ENCODE measurements around the gene SOSTDC1.
"Not testable (repeated sequence)": the region's sequence is repeated elsewhere in the genome, so short reads cannot be mapped to it uniquely, and the experiment has no call there.

The SOSTDC1 gene

GRCh38 chr7:16465469-16466361, at the start of gene SOSTDC1:
SOSTDC1 (minus strand) TSS chr7:16465738; CDS start chr7:16465668, 70 bp downstream.
- DNase-seq: no peak
- TF ChIP-seq GATA1 (IDR thresholded peaks at IDR 0.05; ENCODE audit: low read depth, low read length): no peak
- no peak for TF ChIP-seq POLR2A (IDR thresholded peaks at IDR 0.05; ENCODE audit: low read length)

- no peak for DNase-seq
- TF ChIP-seq GATA1 (IDR thresholded peaks at IDR 0.05; ENCODE audit: low read depth, low read length) (no peak), POLR2A (IDR thresholded peaks at IDR 0.05; ENCODE audit: low read length) (no peak)
Measured at GRCh38 chr7:16514729-16515128, 49.2 kb upstream of the SOSTDC1 start.

- DNase-seq: no peak
- no peak for TF ChIP-seq POLR2A (IDR thresholded peaks at IDR 0.05; ENCODE audit: low read length)
- no peak for TF ChIP-seq GATA1 (IDR thresholded peaks at IDR 0.05; ENCODE audit: low read depth, low read length)
Measured at GRCh38 chr7:16514271-16514670, 48.7 kb upstream of the SOSTDC1 start.

- TF ChIP-seq GATA1 (IDR thresholded peaks at IDR 0.05; ENCODE audit: low read depth, low read length) (no peak), POLR2A (IDR thresholded peaks at IDR 0.05; ENCODE audit: low read length) (no peak)
- no peak for DNase-seq
Measured at GRCh38 chr7:16512097-16512496, 46.6 kb upstream of the SOSTDC1 start.

- TF ChIP-seq POLR2A (IDR thresholded peaks at IDR 0.05; ENCODE audit: low read length) (no peak), GATA1 (IDR thresholded peaks at IDR 0.05; ENCODE audit: low read depth, low read length) (no peak)
- no peak for DNase-seq
Measured at GRCh38 chr7:16511314-16511713, 45.8 kb upstream of the SOSTDC1 start.

- TF ChIP-seq POLR2A (IDR thresholded peaks at IDR 0.05; ENCODE audit: low read length) (no peak), GATA1 (IDR thresholded peaks at IDR 0.05; ENCODE audit: low read depth, low read length) (no peak)
Measured at GRCh38 chr7:16509829-16510228, 44.3 kb upstream of the SOSTDC1 start.

GRCh38 chr7:16506422-16506821, 40.9 kb upstream of the SOSTDC1 start:
- not testable (repeated sequence) for DNase-seq

More at GRCh38 chr7:16509829-16510228, 44.3 kb upstream of the SOSTDC1 start:
- DNase-seq: no peak

GRCh38 chr7:16504019-16504418, 38.5 kb upstream of the SOSTDC1 start:
- TF ChIP-seq GATA1 (IDR thresholded peaks at IDR 0.05; ENCODE audit: low read depth, low read length): no peak
- no peak for TF ChIP-seq POLR2A (IDR thresholded peaks at IDR 0.05; ENCODE audit: low read length)
- no peak for DNase-seq

GRCh38 chr7:16502303-16502702, 36.8 kb upstream of the SOSTDC1 start:
- no peak for DNase-seq
- no peak for TF ChIP-seq GATA1 (IDR thresholded peaks at IDR 0.05; ENCODE audit: low read depth, low read length)
- no peak for TF ChIP-seq POLR2A (IDR thresholded peaks at IDR 0.05; ENCODE audit: low read length)

- no peak for DNase-seq
- TF ChIP-seq POLR2A (IDR thresholded peaks at IDR 0.05; ENCODE audit: low read length) (no peak), GATA1 (IDR thresholded peaks at IDR 0.05; ENCODE audit: low read depth, low read length) (no peak)
Measured at GRCh38 chr7:16498122-16498521, 32.6 kb upstream of the SOSTDC1 start.

GRCh38 chr7:16494955-16495719, 29.6 kb upstream of the SOSTDC1 start:
- TF ChIP-seq GATA1 (IDR thresholded peaks at IDR 0.05; ENCODE audit: low read depth, low read length) (no peak), POLR2A (IDR thresholded peaks at IDR 0.05; ENCODE audit: low read length) (no peak)
- DNase-seq: no peak

GRCh38 chr7:16494551-16494950, 29.0 kb upstream of the SOSTDC1 start:
- no peak for DNase-seq
- no peak for TF ChIP-seq POLR2A (IDR thresholded peaks at IDR 0.05; ENCODE audit: low read length)
- TF ChIP-seq GATA1 (IDR thresholded peaks at IDR 0.05; ENCODE audit: low read depth, low read length): no peak

- DNase-seq: no peak
- no peak for TF ChIP-seq POLR2A (IDR thresholded peaks at IDR 0.05; ENCODE audit: low read length)
- no peak for TF ChIP-seq GATA1 (IDR thresholded peaks at IDR 0.05; ENCODE audit: low read depth, low read length)
Measured at GRCh38 chr7:16493266-16493665, 27.7 kb upstream of the SOSTDC1 start.

GRCh38 chr7:16492513-16493062, 27.1 kb upstream of the SOSTDC1 start:
- no peak for TF ChIP-seq POLR2A (IDR thresholded peaks at IDR 0.05; ENCODE audit: low read length)
- TF ChIP-seq GATA1 (IDR thresholded peaks at IDR 0.05; ENCODE audit: low read depth, low read length): no peak
- DNase-seq: peak in 1 of 2 experiments; percentile 13
